Mesendoderm (in vitro differentiated cells): Measurements from ENCODE around the gene PMPCA.
"Not testable (repeated sequence)": the region's sequence is repeated elsewhere in the genome, so short reads cannot be mapped to it uniquely, and the experiment has no call there.

Experiments used
- DNase-seq: peaks from one replicate; pipeline ENCODE4 v3.0.0; 2013
- H2AK5ac ChIP-seq: 2 replicates; pipeline ENCODE4 v1.6.1; 2013; ENCODE audit warnings: low read length, inconsistent platforms
- H2BK120ac ChIP-seq: 2 replicates; pipeline ENCODE4 v1.6.1; 2013; ENCODE audit warnings: low read depth, mild to moderate bottlenecking, low read length, moderate library complexity, mixed read lengths
- H2BK15ac ChIP-seq: replicated peaks from 2 replicates; pipeline ENCODE4 v1.6.1; 2013; ENCODE audit warnings: low read depth, mild to moderate bottlenecking, moderate library complexity
- H2BK5ac ChIP-seq: 2 replicates; pipeline ENCODE4 v1.6.1; 2013; ENCODE audit warnings: low read length, inconsistent platforms
- H3K18ac ChIP-seq: 2 replicates; pipeline ENCODE4 v1.6.1; 2013; ENCODE audit warnings: mild to moderate bottlenecking, low read length, mixed read lengths
- H3K23ac ChIP-seq: one replicate; pipeline ENCODE4 v1.6.1; 2013; ENCODE audit warnings: low read length
- H3K27ac ChIP-seq: 2 replicates; pipeline ENCODE4 v1.5.1; 2013; ENCODE audit warnings: low read depth, mild to moderate bottlenecking, inconsistent platforms, low read length, moderate library complexity
- H3K27me3 ChIP-seq: 2 replicates; pipeline ENCODE4 v1.6.1; 2013; ENCODE audit warnings: low read length, control low read depth, mild to moderate bottlenecking, inconsistent platforms; ENCODE audit not compliant: insufficient read depth, poor library complexity
- H3K36me3 ChIP-seq: 2 replicates; pipeline ENCODE4 v1.6.1; 2013; ENCODE audit warnings: low read length, inconsistent platforms; ENCODE audit not compliant: control insufficient read depth, insufficient read depth
- H3K4ac ChIP-seq: one replicate; pipeline ENCODE4 v1.6.1; 2013; ENCODE audit warnings: low read depth, mild to moderate bottlenecking, low read length, moderate library complexity
- H3K4me1 ChIP-seq: 2 replicates; pipeline ENCODE4 v1.6.1; 2013; ENCODE audit warnings: low read depth, low read length, inconsistent platforms; ENCODE audit not compliant: control insufficient read depth
- H3K4me2 ChIP-seq: 2 replicates; pipeline ENCODE4 v1.6.1; 2013; ENCODE audit warnings: low read length
- H3K4me3 ChIP-seq: 2 replicates; pipeline ENCODE4 v1.5.1; 2013; ENCODE audit warnings: mild to moderate bottlenecking, low read length
- H3K56ac ChIP-seq: one replicate; pipeline ENCODE4 v1.6.1; 2013; ENCODE audit warnings: low read length
- H3K79me1 ChIP-seq: 2 replicates; pipeline ENCODE4 v1.6.1; 2013; ENCODE audit warnings: low read length, inconsistent platforms
- H3K79me2 ChIP-seq: 2 replicates; pipeline ENCODE4 v1.6.1; 2013; ENCODE audit warnings: mild to moderate bottlenecking, low read length; ENCODE audit not compliant: control insufficient read depth, insufficient read depth
- H3K9ac ChIP-seq: 2 replicates; pipeline ENCODE4 v1.6.1; 2013; ENCODE audit warnings: low read length, inconsistent platforms
- H4K5ac ChIP-seq: one replicate; pipeline ENCODE4 v1.6.1; 2013; ENCODE audit warnings: low read length
- H4K8ac ChIP-seq: one replicate; pipeline ENCODE4 v1.6.1; 2013; ENCODE audit warnings: low read depth, mild to moderate bottlenecking, control low read depth, low read length, moderate library complexity
- WGBS: extraction: QIAGEN DNeasy Blood & Tissue Kit; methylation state at CpG from one replicate; pipeline ENCODE4 v1.1.7; 2013; ENCODE audit warnings: low lambda C conversion rate, missing lambda C conversion rate; ENCODE audit not compliant: insufficient coverage; ENCODE audit errors: extremely low coverage; 5-methylcytosine and 5-hydroxymethylcytosine counted together

Gene PMPCA

DNA sequence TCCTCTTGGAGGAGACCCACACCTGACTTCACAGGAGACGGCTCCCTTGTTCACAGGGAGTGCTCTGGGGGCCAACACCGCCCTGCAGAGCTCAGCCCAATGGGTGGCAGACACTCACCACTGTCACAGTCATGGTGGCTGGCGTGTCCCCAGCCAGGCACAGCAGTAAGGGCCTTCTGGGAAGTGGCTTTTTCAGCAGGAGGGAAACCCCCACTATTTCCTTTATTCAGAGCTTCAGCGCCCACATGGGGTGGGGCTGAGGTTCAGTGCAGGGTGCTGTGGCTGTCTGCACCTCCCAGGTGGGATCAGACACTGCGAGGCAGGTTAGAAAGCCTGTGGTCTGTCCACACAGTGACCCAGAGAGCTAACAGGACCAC is 6.9 kb upstream of the PMPCA start:
- Histone ChIP-seq H3K79me1 (peaks cover 12% of the 10 kb centered on the region), H3K36me3 (peaks cover 8% of the 10 kb centered on the region), H2AK5ac (no peak overlapping the region)

DNA sequence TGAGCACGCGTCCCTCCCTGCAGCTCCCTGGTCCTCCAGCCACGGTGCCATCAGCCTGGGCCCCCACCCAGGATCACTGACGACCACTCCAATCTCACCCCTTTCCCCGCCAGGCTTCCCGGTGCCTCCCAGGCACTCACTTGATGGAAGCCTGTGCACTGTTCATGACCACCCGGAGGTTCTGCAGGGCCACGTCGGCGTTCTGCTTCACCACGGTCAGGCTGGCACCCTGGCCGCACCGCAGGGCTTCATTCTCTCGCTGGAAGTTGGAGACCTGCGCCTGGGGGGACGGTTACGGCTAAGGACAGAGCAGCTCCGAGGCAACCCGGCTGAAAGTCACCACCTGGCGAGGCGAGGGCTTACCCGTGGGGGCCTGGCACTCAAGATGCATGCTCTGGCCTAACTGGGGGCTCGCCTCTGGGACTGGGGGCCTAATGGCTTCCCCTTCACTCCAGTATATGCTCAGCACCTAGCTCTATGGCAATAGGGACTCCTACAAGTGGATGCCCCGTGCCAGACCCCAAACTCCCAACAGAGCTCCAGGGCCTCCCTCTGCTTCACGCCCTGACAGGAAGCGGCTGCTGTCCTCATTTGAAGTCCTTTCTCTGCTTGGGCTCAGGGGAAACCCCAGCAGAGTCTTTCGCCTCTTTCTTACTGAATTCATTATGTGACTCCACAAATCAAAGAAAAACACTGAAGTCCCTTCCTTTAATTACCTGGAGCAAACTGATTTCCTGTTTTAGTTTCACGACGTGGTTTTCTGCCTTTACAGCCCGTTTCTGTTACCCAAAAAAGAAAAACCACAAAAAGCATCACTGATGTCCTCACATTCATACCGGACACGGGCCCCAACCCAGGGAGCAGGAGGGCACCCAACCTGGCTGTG is 6.3 kb upstream of the PMPCA start:
- H2BK15ac ChIP-seq: no peak overlapping the region
- no peak overlapping the region for H3K18ac ChIP-seq
- H3K4me2 ChIP-seq: no peak overlapping the region
- no peak overlapping the region for H3K9ac ChIP-seq
- DNase-seq: no peak
- H2BK120ac ChIP-seq: no peak overlapping the region
- peaks cover 8% of the 10 kb centered on the region for H3K36me3 ChIP-seq
- H3K79me2 ChIP-seq: peaks cover 13% of the 10 kb centered on the region
- no peaks in the 10 kb centered on the region for H3K27me3 ChIP-seq
- no peak overlapping the region for H2AK5ac ChIP-seq
- H3K4ac ChIP-seq: no peak overlapping the region
- no peak overlapping the region for H3K23ac ChIP-seq
- WGBS: no CpG with 5 or more reads among the region's 32 CpGs
- H3K4me3 ChIP-seq: no peak overlapping the region
- no peaks in the 10 kb centered on the region for H3K4me1 ChIP-seq
- no peak overlapping the region for H2BK5ac ChIP-seq
- peaks cover 11% of the 10 kb centered on the region for H3K79me1 ChIP-seq
- no peak overlapping the region for H4K5ac ChIP-seq
- no peak overlapping the region for H4K8ac ChIP-seq
- H3K56ac ChIP-seq: no peak overlapping the region
- no peak overlapping the region for H3K27ac ChIP-seq

More for the DNA sequence above, 6.9 kb upstream of the PMPCA start:
- H3K79me2 ChIP-seq: peaks cover 15% of the 10 kb centered on the region
- no peak overlapping the region for H3K56ac ChIP-seq
- no peaks in the 10 kb centered on the region for H3K27me3 ChIP-seq
- DNase-seq: no peak
- H2BK120ac ChIP-seq: no peak overlapping the region
- H3K4me2 ChIP-seq: no peak overlapping the region
- no peak overlapping the region for H2BK15ac ChIP-seq
- no peak overlapping the region for H3K4me3 ChIP-seq
- H3K27ac ChIP-seq: no peak overlapping the region
- no CpG with 5 or more reads among the region's 5 CpGs for WGBS
- no peak overlapping the region for H4K5ac ChIP-seq
- H3K23ac ChIP-seq: no peak overlapping the region
- H3K18ac ChIP-seq: no peak overlapping the region
- H3K4me1 ChIP-seq: peaks cover 2% of the 10 kb centered on the region
- no peak overlapping the region for H2BK5ac ChIP-seq
- H4K8ac ChIP-seq: no peak overlapping the region
- H3K9ac ChIP-seq: no peak overlapping the region
- no peak overlapping the region for H3K4ac ChIP-seq

DNA sequence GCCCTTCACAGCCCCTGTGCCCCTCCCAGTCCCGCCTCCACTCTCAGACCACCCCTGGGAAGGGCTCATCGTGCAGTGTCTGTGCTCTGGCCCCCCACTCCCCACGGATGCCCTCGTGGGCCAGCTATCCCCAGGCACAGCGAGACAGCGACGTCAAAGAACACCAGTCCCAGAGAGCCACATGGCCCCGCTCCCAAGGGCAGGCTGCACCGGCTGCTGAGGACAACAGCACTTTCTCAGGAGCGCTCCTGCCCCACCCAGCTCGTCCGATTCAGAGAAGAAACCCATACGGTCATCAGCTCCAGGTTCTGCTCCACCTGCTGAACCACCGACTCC is 5.7 kb upstream of the PMPCA start:
- Histone ChIP-seq H3K27me3 (no peaks in the 10 kb centered on the region), H4K8ac (no peak overlapping the region), H3K4me3 (no peak overlapping the region), H3K79me1 (peaks cover 10% of the 10 kb centered on the region), H2AK5ac (no peak overlapping the region), H3K4me1 (no peaks in the 10 kb centered on the region), H3K27ac (no peak overlapping the region), H3K4ac (no peak overlapping the region), H2BK5ac (no peak overlapping the region), H3K79me2 (peaks cover 12% of the 10 kb centered on the region), H3K56ac (no peak overlapping the region), H3K9ac (no peak overlapping the region), H3K18ac (no peak overlapping the region), H2BK120ac (no peak overlapping the region), H3K36me3 (peaks cover 8% of the 10 kb centered on the region), H3K4me2 (no peak overlapping the region), H4K5ac (no peak overlapping the region), H3K23ac (no peak overlapping the region), H2BK15ac (no peak overlapping the region)
- no CpG with 5 or more reads among the region's 14 CpGs for whole genome bisulfite sequencing
- DNase-seq: no peak

DNA sequence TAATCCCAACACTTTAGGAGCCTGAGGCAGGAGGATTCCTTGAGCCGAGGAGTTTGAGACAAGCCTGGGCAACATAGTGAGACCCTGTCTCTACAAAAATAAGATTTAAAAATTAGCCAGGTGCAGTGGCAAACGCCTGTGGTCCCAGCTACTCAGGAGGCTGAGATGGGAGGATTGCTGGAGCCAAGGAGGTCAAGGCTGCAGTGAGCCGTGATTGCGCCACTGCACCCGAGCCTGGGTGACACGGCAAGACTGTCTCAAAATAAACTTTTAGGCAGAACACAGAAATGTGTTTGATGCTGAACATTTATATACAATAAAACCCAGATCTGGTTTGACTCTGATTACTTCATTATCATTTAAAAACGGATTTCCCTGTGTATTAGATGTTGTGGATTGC is 5.0 kb upstream of the PMPCA start:
- Histone ChIP-seq H3K36me3 (peaks cover 8% of the 10 kb centered on the region), H4K5ac (no peak overlapping the region), H3K27ac (no peak overlapping the region), H3K56ac (no peak overlapping the region), H3K4me3 (no peak overlapping the region), H3K4me1 (no peaks in the 10 kb centered on the region), H2AK5ac (no peak overlapping the region), H4K8ac (no peak overlapping the region), H3K79me2 (peaks cover 14% of the 10 kb centered on the region), H2BK120ac (no peak overlapping the region), H3K18ac (no peak overlapping the region), H3K9ac (no peak overlapping the region), H2BK5ac (no peak overlapping the region), H3K23ac (no peak overlapping the region), H3K27me3 (no peaks in the 10 kb centered on the region), H3K4ac (no peak overlapping the region), H3K79me1 (peaks cover 11% of the 10 kb centered on the region), H2BK15ac (no peak overlapping the region), H3K4me2 (no peak overlapping the region)
- no peak for DNase-seq
- WGBS: no CpG with 5 or more reads among the region's 7 CpGs

DNA sequence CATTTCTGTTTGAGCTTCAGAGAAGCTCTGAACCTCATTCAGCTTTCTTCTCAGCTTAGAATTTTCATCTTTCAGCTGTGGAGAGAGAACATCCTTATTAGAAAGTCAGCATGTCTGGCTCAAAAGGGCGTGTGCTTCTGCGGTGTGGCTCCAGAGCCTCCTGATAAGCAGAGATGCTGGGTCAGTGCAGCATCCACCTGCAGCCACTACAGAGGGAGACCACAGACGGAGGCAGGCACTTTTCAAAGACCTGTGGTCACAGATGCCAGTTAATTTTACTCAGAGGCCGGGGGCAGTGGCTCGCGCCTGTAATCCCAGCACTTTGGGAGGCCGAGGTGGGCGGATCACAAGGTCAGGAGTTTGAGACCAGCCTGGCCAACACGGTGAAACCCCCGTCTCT is 4.6 kb upstream of the PMPCA start:
- H3K56ac ChIP-seq, H3K4me1 ChIP-seq, H2BK5ac ChIP-seq, H2AK5ac ChIP-seq, H3K27me3 ChIP-seq, H2BK15ac ChIP-seq, H3K36me3 ChIP-seq, H3K9ac ChIP-seq, H3K4ac ChIP-seq, H4K8ac ChIP-seq, H3K4me3 ChIP-seq, H3K23ac ChIP-seq, H3K4me2 ChIP-seq, H2BK120ac ChIP-seq, H3K27ac ChIP-seq, H4K5ac ChIP-seq, DNase-seq, H3K18ac ChIP-seq: not testable (repeated sequence)
- Histone ChIP-seq H3K79me1 (peaks cover 11% of the 10 kb centered on the region), H3K79me2 (peaks cover 18% of the 10 kb centered on the region)
- WGBS: no CpG with 5 or more reads among the region's 10 CpGs

DNA sequence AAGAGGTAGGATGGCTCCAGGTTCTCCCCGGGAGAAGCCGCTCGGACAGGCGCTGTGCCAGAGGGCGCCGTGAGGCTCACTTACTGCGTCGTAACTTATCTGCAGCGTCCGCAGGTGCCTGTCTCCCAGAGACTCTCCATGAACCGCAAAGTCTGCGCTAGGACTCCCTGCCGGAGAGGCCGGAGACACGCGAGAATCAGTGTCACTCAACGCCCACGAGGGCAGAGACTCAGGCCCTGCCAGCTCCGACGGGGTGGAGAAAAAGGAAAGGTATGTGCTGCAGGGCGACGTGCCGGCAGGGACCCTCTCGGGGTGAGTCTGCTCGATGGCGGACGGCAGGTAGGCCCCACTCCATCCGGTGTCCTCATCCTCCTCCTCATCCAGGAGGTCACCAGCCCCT is 3.4 kb upstream of the PMPCA start:
- not testable (repeated sequence) for H3K27ac ChIP-seq, H3K4ac ChIP-seq

More for the DNA sequence above, 3.4 kb upstream of the PMPCA start:
- H3K4me3 ChIP-seq, H3K27me3 ChIP-seq, H4K5ac ChIP-seq, H2AK5ac ChIP-seq, H3K56ac ChIP-seq, H2BK5ac ChIP-seq, H2BK15ac ChIP-seq, H3K36me3 ChIP-seq, H3K23ac ChIP-seq, H4K8ac ChIP-seq, H2BK120ac ChIP-seq, H3K4me1 ChIP-seq, DNase-seq, H3K18ac ChIP-seq, H3K4me2 ChIP-seq, H3K9ac ChIP-seq: not testable (repeated sequence)
- Histone ChIP-seq H3K79me2 (peaks cover 29% of the 10 kb centered on the region), H3K79me1 (peaks cover 19% of the 10 kb centered on the region)
- WGBS: no CpG with 5 or more reads among the region's 28 CpGs
